ENCODE results near the gene C17orf50.

The C17orf50 gene

GRCh38 chr17:35791681-35792350, 31.1 kb downstream of the C17orf50 start:
- DNase-seq = no peak

GRCh38 chr17:35793257-35793656, 32.6 kb downstream of the C17orf50 start:
- no peak for DNase-seq

- DNase-seq = no peak
Observed at GRCh38 chr17:35795007-35795870, 34.6 kb downstream of the C17orf50 start, which contains the start of gene MMP28. Gene MMP28, minus strand, starts transcription at chr17:35795641. Its CDS starts 264 bp downstream, at chr17:35795377.

GRCh38 chr17:35795871-35796265, 35.2 kb downstream of the C17orf50 start:
- DNase-seq = no peak

DNA sequence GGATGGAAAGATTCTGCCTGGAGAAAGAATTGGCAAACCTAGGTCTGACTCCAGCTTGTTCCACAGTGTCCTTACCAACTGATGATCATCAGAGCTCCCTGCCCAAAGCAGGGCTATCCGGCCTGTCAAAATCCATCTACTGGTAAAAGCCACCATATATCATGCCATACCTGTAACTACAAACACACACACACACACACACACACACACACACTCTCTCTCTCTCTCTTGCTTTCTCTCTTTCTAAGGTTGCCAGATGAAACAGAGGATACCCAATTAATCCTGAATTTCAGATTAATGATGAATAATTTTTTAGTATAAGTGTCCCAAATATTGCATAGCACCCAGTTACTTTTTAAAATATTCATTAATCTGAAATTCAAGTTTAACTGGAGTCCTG, 36.3 kb downstream of the C17orf50 start:
- DNase-seq = no peak

- DNase-seq = no peak
Observed at GRCh38 chr17:35797370-35797769, 36.7 kb downstream of the C17orf50 start.

GRCh38 chr17:35797918-35798317, 37.2 kb downstream of the C17orf50 start:
- DNase-seq = no peak

DNA sequence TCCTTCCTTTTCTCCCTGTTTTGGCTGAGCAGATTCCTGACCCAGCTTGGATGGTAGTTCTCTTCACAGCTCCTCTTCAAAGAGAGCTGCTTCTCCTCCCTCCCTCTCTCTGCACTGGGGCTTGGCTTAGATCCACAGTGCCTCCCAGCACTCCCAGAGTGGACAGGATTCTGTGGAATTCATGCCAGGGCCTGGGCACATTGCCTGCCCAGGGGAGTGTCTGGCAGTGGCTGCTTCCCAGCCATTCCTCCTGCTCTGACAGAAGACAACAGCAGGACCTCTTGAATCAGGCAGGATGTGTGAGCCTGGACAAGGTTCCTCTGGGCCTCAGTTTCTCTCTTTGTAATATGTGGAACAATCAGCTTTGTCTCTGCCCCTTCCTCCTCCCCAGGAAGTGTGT, 39.3 kb downstream of the C17orf50 start:
- DNase-seq = no peak

GRCh38 chr17:35801583-35802224, 41.0 kb downstream of the C17orf50 start:
- DNase-seq = peak; percentile 37

DNA sequence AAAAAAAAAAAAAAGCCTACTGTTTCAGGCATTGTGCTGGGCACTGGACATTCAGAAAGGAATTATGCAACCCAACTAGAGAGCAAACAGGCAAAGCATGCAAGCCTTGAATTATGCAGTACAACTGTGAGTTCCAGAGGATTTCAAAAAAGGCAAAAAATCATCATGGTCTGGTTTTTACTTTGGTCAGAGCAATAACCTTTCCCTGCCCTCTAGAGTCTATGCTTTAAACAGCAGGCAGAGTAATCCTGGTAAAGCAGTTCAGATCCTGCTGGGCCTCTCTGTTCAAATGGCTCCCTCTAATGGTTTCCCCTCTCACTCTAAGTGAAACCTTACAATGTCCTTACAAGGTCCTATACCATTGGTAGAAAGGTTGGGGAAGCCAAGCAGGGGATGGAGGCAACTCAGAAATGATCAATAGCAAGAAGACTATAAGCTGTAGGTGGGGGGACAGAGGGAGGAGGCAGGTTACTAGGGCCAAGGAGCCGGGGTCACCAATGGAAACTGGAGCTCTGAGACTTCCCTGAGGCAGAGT, 44.0 kb downstream of the C17orf50 start:
- peak; percentile 60 for DNase-seq

GRCh38 chr17:35807371-35808144, 46.9 kb downstream of the C17orf50 start:
- no peak for DNase-seq

DNA sequence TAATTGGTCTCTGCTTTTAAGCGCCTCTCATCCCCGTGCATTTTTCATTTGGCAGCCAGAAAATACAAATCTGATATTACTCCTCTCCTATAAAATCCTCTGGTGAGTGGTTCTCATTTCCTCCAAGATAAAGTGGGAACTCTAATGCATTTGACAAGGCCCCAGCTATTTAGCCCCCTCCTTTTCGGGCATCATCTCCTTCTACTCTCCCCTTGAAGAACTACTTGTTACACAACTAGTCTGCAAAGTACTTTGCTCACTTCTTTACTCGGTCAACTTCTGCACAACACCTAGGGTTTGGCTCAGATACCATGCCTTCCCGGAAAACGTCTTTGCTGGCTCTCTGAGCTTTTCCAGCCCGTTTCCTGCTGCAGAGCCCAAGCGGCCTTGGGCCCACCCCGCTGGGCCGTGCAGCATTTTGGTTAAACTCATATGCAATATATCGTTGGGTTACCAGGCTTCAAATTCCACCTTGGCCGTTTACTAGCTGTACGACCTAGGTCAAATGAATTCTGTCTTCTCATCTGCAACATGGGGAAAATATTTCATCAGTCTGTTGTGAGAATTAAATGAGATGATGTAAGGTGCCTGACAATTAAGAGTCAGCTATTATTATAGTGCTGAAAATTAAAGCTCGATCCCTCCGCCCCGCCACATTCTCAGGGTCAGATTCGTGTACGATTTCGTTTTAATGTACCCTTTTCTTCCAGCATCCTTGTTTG, 47.7 kb downstream of the C17orf50 start:
- DNase-seq = no peak

DNA sequence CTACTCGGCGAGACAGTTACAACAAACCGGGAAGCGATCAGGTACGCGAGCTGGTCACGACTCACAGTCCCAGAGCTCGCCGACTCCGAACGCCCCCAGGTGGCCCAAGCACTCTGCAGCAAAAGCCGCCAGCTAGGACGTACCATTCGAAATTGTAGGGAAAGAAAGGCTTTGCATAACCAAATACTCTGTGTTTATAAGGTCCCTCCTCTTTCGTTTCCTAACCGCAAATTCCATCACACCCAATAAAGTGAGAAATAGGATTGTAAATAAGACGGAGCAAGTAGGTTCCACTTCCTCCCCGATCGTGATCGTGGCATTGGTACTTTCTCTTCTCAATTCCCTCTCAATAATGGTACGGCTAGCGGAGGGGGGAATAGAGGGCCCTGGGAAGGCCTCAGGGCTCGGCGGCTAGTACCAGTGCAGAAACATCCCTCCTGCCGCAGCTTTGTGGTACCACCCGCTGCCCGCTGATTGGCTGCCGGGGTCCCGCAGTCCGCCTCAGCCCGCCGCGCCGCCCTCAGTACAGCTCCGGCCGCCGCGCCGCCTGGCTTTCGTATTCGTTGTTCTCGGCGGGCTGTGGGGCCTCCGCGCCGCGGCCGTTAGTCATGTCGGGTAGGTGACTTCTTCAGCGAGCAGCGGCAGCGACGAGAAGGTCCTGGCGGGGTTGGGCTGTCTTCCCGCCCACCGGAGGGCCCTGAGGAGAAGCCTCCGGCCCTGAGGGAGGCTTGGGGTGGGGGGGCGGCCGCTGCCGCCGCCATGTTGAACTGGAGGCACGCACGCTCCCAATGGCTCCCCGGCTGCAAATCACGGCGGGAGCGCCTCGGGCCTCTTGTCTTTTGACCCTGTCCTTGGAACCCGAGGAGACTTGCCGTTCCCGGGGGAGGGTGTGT, 48.5 kb downstream of the C17orf50 start, which contains the start of gene TAF15:
Gene TAF15 (plus strand): TSS at position 523 of the 893 bp plus-strand sequence. CDS start 86 bp downstream, at position 609.
- peak; percentile 97 for DNase-seq

- no peak for DNase-seq
Observed at GRCh38 chr17:35809855-35810461, 49.3 kb downstream of the C17orf50 start.

DNA sequence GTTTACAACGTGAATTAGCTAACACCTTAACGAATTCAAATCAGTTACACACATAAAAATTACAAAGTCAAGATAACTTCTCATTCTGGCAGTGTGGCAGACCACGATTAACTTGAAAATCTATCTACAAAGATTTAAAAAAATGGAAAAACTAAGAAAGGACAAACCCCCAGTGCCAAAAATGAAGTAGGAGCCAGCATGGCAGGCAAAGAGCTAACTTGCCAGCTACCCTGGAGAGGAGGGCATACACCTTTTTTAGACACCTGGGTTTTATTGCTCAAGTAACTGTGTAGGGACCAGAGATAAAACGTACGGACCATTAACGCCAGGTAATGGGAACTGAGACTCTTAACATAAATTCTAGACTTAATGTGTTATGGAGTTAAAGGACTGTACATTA, 51.1 kb downstream of the C17orf50 start:
- no peak for DNase-seq

GRCh38 chr17:35812456-35812855, 51.8 kb downstream of the C17orf50 start:
- DNase-seq = no peak
